GM08714 (cell line): ENCODE measurements around the gene TEPSIN.
A peak's percentile ranks its signal among the peaks of the same experiment; 100 is the strongest.

ENCODE experiments used
- H3K4me3 ChIP-seq: fragments of 200-500 bp; sonication (Bioruptor generic); 2 replicates; pipeline ENCODE4 v1.5.1; 2014; ENCODE audit warnings: mild to moderate bottlenecking, low read length, inconsistent platforms
- ZNF274 ChIP-seq: IDR thresholded peaks from 2 replicates; pipeline ENCODE4 v1.6.1; 2012; ENCODE audit warnings: mild to moderate bottlenecking, low read depth, low read length

TEPSIN gene

GRCh38 chr17:81238815-81239713 is at the start of gene TEPSIN, which contains the start of gene NDUFAF8:
TEPSIN (minus strand) TSS chr17:81239055; CDS start chr17:81239033, 22 bp downstream.
NDUFAF8 (plus strand) TSS chr17:81239318; CDS start chr17:81239364, 46 bp downstream.
- H3K4me3 ChIP-seq: peak within 1 kb of the TSS; percentile 90
- no peak for TF ChIP-seq ZNF274

DNA sequence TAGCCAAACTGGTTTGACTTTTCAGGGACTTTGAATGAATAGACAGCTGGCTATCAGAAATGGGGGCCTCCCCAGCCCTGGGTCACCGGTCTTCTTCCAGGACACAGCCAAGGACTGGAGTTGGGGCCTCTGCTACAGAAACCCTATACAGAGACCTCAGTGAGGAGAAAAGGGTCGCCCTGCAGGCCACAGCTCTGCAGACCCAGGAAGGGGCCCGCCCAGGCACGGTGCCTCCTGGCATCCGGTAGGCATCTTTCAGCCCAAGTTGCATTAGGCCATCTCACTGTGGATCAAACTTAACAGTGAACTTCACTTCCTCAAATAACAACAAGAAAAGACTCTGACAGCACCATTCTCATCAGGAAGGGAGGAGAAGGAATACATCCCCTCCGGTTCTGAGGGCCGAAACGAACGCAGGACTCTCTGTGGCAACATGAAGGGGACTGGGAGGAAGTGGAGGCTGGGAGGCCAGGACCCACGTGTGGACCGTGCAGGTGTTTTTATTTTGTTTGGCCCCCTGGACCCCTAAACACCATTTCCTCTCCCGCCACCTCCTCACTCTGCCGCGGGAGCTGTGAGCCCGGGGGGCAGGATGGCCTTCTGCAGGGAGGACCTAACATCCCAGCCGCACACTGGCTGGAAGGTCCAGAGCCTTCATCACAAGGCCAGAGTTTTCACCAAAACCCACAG is 49.0 kb upstream of the TEPSIN start:
- no peak overlapping the region for H3K4me3 ChIP-seq
- no peak for TF ChIP-seq ZNF274

DNA sequence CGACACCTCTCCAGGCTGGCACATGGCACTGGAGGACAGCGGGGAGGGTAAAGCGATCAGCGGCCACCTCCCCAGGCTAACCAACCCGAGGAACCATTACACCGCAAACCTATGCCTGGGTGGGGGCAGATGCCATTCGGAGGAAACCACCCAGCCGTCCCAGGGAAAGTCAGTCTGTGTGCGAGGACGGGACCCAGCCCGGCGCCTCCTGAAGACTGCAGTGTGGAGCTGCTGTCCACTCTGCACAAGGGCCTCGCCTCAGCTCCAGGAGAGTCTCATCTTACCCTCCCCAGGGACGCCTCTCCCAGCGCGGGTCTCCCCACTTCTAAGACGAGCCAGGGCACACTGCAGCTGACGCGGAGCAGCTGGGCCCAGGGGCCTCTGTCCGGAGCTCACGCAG is 48.3 kb upstream of the TEPSIN start:
- no peak overlapping the region for H3K4me3 ChIP-seq
- no peak for TF ChIP-seq ZNF274

GRCh38 chr17:81286491-81287145 is 47.8 kb upstream of the TEPSIN start:
- no peak for TF ChIP-seq ZNF274
- no peak overlapping the region for H3K4me3 ChIP-seq

GRCh38 chr17:81285894-81286293 is 47.0 kb upstream of the TEPSIN start:
- no peak for TF ChIP-seq ZNF274
- H3K4me3 ChIP-seq: peak overlapping the region; percentile 58; the same call in 1 of the 2 replicates

- no peak for TF ChIP-seq ZNF274
Measured at GRCh38 chr17:81285179-81285878, 46.5 kb upstream of the TEPSIN start.

DNA sequence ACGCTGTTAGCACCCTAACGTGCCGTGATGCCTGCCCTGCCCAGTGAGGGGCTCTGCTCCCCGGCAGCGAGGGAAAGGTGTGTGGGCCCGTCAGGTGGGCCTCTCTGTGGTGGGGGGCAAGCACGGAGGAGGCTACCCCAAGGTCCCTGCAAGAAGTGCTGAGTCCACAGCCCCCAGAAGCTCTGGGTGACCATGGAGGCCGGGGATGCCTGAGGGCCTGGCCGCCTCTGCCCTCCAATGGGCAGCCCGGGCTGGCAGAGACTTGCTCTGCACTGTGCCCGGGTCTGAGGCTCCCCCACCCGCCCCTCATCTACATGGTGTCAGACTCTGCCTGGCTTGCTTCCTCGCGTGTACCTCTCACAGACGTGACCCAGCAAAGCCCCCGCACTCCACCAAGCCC is 44.0 kb upstream of the TEPSIN start:
- H3K4me3 ChIP-seq: no peak overlapping the region
- no peak for TF ChIP-seq ZNF274

More at GRCh38 chr17:81285179-81285878, 46.5 kb upstream of the TEPSIN start:
- H3K4me3 ChIP-seq: peak overlapping the region; percentile 58; the same call in 1 of the 2 replicates

GRCh38 chr17:81282141-81282540 is 43.3 kb upstream of the TEPSIN start:
- TF ChIP-seq ZNF274: no peak
- no peak overlapping the region for H3K4me3 ChIP-seq

DNA sequence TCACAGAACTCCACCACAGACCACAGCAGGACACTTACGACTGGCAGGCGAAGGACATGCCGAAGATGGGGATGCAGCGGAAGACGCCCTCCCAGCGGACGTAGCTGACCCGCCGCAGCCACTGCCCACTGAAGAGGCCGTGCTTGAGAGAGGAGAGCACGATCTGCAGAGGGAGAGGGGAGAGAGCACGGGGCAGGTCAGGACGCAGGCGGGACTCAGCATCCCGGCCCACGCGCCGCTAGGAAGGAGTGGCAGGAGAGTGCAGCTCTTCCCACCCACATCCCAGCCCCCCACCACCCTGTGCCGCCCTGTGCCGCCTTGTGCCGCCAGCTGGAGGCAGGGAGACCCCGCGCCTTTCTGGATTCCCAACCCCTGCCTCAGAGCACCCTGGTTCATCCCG is 41.7 kb upstream of the TEPSIN start:
- H3K4me3 ChIP-seq: no peak overlapping the region
- no peak for TF ChIP-seq ZNF274

GRCh38 chr17:81279278-81280275 is 40.7 kb upstream of the TEPSIN start:
- no peak for TF ChIP-seq ZNF274

DNA sequence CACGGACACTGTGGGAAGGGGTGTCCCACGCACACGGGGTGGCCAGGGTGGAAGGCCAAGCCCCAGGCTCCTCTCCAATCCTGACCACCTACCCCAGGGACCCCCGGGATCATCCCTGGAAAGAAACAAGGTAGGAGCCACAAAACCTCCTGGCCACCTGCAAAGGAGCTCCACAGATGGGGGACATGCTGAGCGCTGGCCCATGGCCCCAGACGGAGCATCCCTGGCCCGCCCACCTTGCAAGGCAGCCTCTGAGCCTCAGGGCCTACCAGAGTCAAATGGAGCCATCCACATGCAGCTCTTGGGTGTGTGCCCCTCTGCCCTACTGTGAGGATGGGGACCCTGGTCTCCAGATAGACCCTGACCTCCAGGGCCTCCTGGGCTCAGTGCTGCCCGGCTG is 40.0 kb upstream of the TEPSIN start:
- no peak overlapping the region for H3K4me3 ChIP-seq
- TF ChIP-seq ZNF274: no peak

More at GRCh38 chr17:81279278-81280275, 40.7 kb upstream of the TEPSIN start:
- H3K4me3 ChIP-seq: no peak overlapping the region

DNA sequence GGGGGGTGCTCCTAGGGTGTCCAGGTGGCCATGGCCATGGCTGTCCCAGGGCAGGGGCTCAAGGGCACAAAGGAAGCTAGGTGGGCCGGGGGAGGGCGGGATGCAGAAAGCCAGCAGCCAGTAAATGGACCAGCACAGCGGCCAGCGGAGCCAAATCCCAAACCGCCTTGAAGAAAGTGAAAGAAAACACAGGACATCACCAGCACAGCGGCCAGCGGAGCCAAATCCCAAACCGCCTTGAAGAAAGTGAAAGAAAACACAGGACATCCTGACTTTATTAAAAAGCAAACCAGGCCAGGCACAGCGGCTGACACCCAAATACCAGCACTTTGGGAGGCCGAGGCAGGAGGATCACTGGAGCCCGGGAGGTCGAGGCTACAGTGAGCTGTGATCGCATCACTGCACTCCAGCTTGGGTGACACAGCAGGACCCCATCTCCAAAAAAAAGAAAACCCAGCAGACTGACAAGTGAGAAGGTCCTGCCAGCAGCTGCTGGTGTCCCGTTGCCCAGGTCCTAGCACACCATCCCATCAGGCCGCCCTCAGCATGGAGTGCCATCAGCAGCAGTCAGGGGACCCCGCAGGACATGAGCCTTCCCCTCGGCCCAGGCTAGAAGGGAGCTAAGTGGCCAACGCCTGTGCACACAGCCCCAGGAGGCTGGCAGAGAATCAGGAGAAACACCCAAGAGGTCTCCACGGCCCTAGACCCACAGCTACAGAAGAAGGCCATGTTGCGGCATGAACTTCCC is 39.3 kb upstream of the TEPSIN start:
- H3K4me3 ChIP-seq: no peak overlapping the region

More for the DNA sequence above, 39.3 kb upstream of the TEPSIN start:
- no peak for TF ChIP-seq ZNF274
